Endothelial cell of umbilical vein (primary cell): ENCODE data around the gene RXFP3. TPM values are rescaled to one million over a fixed set of nuclear protein-coding genes. Genes with fewer than 3 reads are reported as not detected.

Source experiments
- BruUV-seq: library from RNA; stranded (reverse); fragments of 400-500 nt; replicated peaks from 2 replicates; lab custom pipeline; 2021; lab: Mats Ljungman, UMichigan
- CTCF ChIA-PET: fragments of 300-600, 350-600 bp; sonication (Branson Sonifier 250); formaldehyde crosslinking; loops from one replicate; lab custom pipeline; 2021; ENCODE audit warnings: antibody characterized with exemption, inconsistent platforms; lab: Charles Lee
- POLR2A ChIA-PET: fragments of 300-600, 350-600 bp; sonication (Branson Sonifier 250); formaldehyde crosslinking; loops from one replicate; lab custom pipeline; 2021; ENCODE audit warnings: antibody characterized with exemption, inconsistent platforms; lab: Charles Lee
- DNase-seq: peaks from one replicate; pipeline ENCODE4 v3.0.0-alpha.2; 2011; ENCODE audit warnings: low read depth, low spot score
- FAIRE-seq: peaks from 2 replicates; lab custom pipeline; 2011; peaks lifted over from hg19 to GRCh38; lab: Jason Lieb, UNC
- H2AFZ ChIP-seq: 2 replicates; pipeline ENCODE4 v1.6.0; 2012; ENCODE audit warnings: low read depth, low read length, control low read depth, inconsistent platforms
- H3K27ac ChIP-seq: 2 replicates; pipeline ENCODE4 v1.5.1; 2011; ENCODE audit warnings: low read depth, mild to moderate bottlenecking, control low read depth, low read length, moderate library complexity; ENCODE audit not compliant: insufficient read depth
- H3K27me3 ChIP-seq, 2 experiments: 2 replicates each; pipeline versions ENCODE4 v1.6.0 to v1.6.1; 2011; ENCODE audit warnings: low read length in 2 of 2, mixed read lengths in 1 of 2; ENCODE audit not compliant: control insufficient read depth in 2 of 2, insufficient read depth in 2 of 2
- H3K36me3 ChIP-seq, 2 experiments: 2 replicates in 1 of 2; 3 replicates in 1 of 2; pipeline ENCODE4 v1.5.1; 2011; ENCODE audit warnings: low read length in 2 of 2, mild to moderate bottlenecking in 1 of 2, moderate library complexity in 1 of 2; ENCODE audit not compliant: control insufficient read depth in 2 of 2, insufficient read depth in 2 of 2; ENCODE audit errors: extremely low read depth in 1 of 2
- H3K4me1 ChIP-seq: 3 replicates; pipeline ENCODE4 v1.5.1; 2011; ENCODE audit warnings: mild to moderate bottlenecking, low read length; ENCODE audit not compliant: control insufficient read depth, insufficient read depth; ENCODE audit errors: extremely low read depth
- H3K4me2 ChIP-seq: 2 replicates; pipeline ENCODE4 v1.6.1; 2011; ENCODE audit warnings: low read length, control low read depth, mixed read lengths; ENCODE audit not compliant: insufficient read depth
- H3K4me3 ChIP-seq, 3 experiments: fragments of 200-600 bp in 1 of 3; sonication (generic), shearing (Covaris generic) in 1 of 3; replicated peaks in 1 of 3; 2 replicates each; pipeline ENCODE4 v1.5.1; 2011 to 2016; ENCODE audit warnings: control low read depth in 3 of 3, low read length in 3 of 3, mild to moderate bottlenecking in 2 of 3, inconsistent platforms in 1 of 3, low read depth in 1 of 3, moderate library complexity in 1 of 3; ENCODE audit not compliant: insufficient read depth in 1 of 3
- H3K79me2 ChIP-seq: 2 replicates; pipeline ENCODE4 v1.6.0; 2012; ENCODE audit warnings: low read length, inconsistent platforms; ENCODE audit not compliant: control insufficient read depth, insufficient read depth
- H3K9ac ChIP-seq: replicated peaks from 2 replicates; pipeline ENCODE3; 2011; ENCODE audit warnings: low read length, control low read depth; ENCODE audit not compliant: insufficient read depth; ENCODE audit errors: extremely low read depth
- H3K9me1 ChIP-seq: replicated peaks from 3 replicates; pipeline ENCODE4 v1.6.0; 2011; ENCODE audit warnings: mild to moderate bottlenecking, low read length; ENCODE audit not compliant: control insufficient read depth, insufficient read depth; ENCODE audit errors: extremely low read depth
- H3K9me3 ChIP-seq: replicated peaks from 2 replicates; pipeline ENCODE4 v1.5.1; 2012; ENCODE audit warnings: low read length, inconsistent platforms; ENCODE audit not compliant: control insufficient read depth, insufficient read depth
- H4K20me1 ChIP-seq: replicated peaks from 2 replicates; pipeline ENCODE3; 2011; ENCODE audit warnings: mild to moderate bottlenecking, low read length; ENCODE audit not compliant: control insufficient read depth, insufficient read depth; ENCODE audit errors: extremely low read depth
- EZH2 ChIP-seq: IDR thresholded peaks from 2 replicates; pipeline ENCODE4 v1.6.1; 2012; ENCODE audit warnings: borderline replicate concordance, low read depth, mild to moderate bottlenecking, moderate library complexity, low read length, inconsistent platforms; ENCODE audit not compliant: severe bottlenecking
- FOS ChIP-seq: IDR thresholded peaks from 2 replicates; pipeline ENCODE4 v1.6.1; 2011; ENCODE audit warnings: mild to moderate bottlenecking, low read length, moderate library complexity, borderline replicate concordance; ENCODE audit not compliant: insufficient read depth
- GATA2 ChIP-seq: IDR thresholded peaks from 2 replicates; pipeline ENCODE4 v1.7.0; 2011; ENCODE audit warnings: low read depth, mild to moderate bottlenecking, moderate library complexity, mixed read lengths, low read length; ENCODE audit not compliant: insufficient read length, insufficient read depth
- JUN ChIP-seq: IDR thresholded peaks from 2 replicates; pipeline ENCODE4 v1.6.1; 2011; ENCODE audit warnings: borderline replicate concordance, low read depth; ENCODE audit not compliant: insufficient read length, insufficient read depth
- POLR2A ChIP-seq: IDR thresholded peaks from 2 replicates; pipeline ENCODE4 v1.6.1; 2012; ENCODE audit warnings: low read depth, mild to moderate bottlenecking, control low read depth, low read length
- POLR2AphosphoS5 ChIP-seq: IDR thresholded peaks from 2 replicates; pipeline ENCODE4 v1.6.1; 2012; ENCODE audit warnings: low read depth, mild to moderate bottlenecking, control low read depth, low read length, moderate library complexity; ENCODE audit not compliant: insufficient read depth
- dilution Hi-C: fragments of 300-500 bp; cut with MboI; formaldehyde crosslinking; loops from one replicate; pipeline ENCODE4 v1.15.0; 2019; ENCODE audit warnings: low sequenced_read_pairs; ENCODE audit not compliant: extremely low pct_ligation_motif_present
- intact Hi-C: fragments of 100-400 bp; cut with micrococcal nuclease; formaldehyde crosslinking; loops from one replicate; pipeline ENCODE4 v1.10.0; 2022
- polyA plus RNA-seq, 4 experiments: library from polyadenylated mRNA; depleted of rRNA in 3 of 4; stranded (reverse) in 3 of 4; unstranded in 1 of 4; fragments of >200 nt; gene quantifications; 2 replicates each; pipeline versions ENCODE4 v1.2.1 to v1.2.3, GENCODE V29; 2011 to 2012; ENCODE audit warnings: missing spikeins in 1 of 4
- total RNA-seq: library from RNA; stranded (reverse); gene quantifications from 2 replicates; pipeline ENCODE4 v1.2.3, GENCODE V29; 2021
- TF ChIP-seq, protein P1 (sequence below), 2 donors: IDR thresholded peaks; 1 replicate in 1 of 2; 2 replicates in 1 of 2; pipeline ENCODE4 v1.5.1; 2011; ENCODE audit warnings: low read length in 2 of 2, mild to moderate bottlenecking in 2 of 2, moderate library complexity in 2 of 2, control low read depth in 1 of 2, inconsistent platforms in 1 of 2, low read depth in 1 of 2; ENCODE audit not compliant: insufficient read depth in 1 of 2; ENCODE audit errors: extremely low read depth in 1 of 2

The RXFP3 gene
- total and polyA plus RNA-seq, 2 donors (not counting 3 experiments of a cell fraction or from before 2014, with no cell fraction given) = not detected

DNA sequence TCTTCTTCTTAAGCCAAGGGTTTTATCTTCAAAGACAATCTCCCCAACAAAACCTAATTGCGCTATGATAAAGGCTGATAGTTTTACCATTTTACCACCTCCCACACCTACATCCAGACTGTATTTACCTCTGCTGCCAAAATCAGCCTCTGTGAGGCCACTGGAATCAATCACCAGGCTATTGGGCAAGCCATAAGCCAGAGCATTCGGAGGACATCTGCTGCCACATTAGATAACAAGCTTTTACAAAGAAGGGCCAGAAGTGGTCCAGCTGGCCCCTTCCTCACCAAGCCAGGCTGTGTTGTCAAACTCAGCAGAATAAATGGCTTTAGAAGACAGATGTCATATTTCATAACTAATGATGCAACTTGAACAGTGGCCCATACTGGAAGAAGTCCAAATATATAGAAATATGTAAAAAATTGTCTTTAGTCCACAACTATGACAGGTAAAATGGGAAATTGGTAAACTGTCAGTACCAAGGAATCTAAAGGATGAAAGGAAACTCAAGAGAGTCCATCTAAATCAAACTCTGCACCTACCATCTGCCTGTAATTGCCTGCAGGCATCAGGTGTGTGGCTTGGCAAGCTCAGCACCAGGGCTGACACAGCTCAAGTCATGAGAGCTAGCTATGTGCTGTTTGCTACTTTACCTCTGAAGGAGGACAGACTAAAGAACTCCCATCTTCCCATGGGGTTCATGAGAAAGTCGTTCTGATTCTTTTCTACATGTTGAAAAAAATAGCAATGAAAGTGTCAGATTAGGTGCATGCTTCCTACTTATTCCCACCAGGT, 32.2 kb downstream of the RXFP3 start:
- no peaks in the 10 kb centered on the region for H3K79me2 ChIP-seq
- BruUV-seq = no TSS peak
- no peak for DNase-seq
- no peaks in the 10 kb centered on the region for H3K9me1 ChIP-seq
- H3K36me3 ChIP-seq = no peaks in the 10 kb centered on the region
- H3K27me3 ChIP-seq = peaks cover under 1 to 1% of the 10 kb centered on the region in 2 experiments
- H3K4me1 ChIP-seq = no peaks in the 10 kb centered on the region
- no peak overlapping the region for H3K4me3 ChIP-seq
- TF ChIP-seq, protein P1, sequence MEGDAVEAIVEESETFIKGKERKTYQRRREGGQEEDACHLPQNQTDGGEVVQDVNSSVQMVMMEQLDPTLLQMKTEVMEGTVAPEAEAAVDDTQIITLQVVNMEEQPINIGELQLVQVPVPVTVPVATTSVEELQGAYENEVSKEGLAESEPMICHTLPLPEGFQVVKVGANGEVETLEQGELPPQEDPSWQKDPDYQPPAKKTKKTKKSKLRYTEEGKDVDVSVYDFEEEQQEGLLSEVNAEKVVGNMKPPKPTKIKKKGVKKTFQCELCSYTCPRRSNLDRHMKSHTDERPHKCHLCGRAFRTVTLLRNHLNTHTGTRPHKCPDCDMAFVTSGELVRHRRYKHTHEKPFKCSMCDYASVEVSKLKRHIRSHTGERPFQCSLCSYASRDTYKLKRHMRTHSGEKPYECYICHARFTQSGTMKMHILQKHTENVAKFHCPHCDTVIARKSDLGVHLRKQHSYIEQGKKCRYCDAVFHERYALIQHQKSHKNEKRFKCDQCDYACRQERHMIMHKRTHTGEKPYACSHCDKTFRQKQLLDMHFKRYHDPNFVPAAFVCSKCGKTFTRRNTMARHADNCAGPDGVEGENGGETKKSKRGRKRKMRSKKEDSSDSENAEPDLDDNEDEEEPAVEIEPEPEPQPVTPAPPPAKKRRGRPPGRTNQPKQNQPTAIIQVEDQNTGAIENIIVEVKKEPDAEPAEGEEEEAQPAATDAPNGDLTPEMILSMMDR (IDR thresholded peaks at IDR 0.05; ENCODE audit: extremely low read depth in 1 of 2, insufficient read depth in 1 of 2, low read depth in 1 of 2, low read length in 2 of 2) = no peak
- TF ChIP-seq POLR2A (no peak), POLR2AphosphoS5 (no peak), GATA2 (no peak), EZH2 (no peak), FOS (no peak), JUN (no peak)
- no peak for FAIRE-seq
- no peak overlapping the region for H3K9ac ChIP-seq
- no peak overlapping the region for H2AFZ ChIP-seq
- H3K27ac ChIP-seq = no peak overlapping the region
- H3K4me2 ChIP-seq = no peak overlapping the region
- ChIA-PET CTCF (interaction anchor here (1.5 to 7.0 kb wide), 5 partner anchors 12 to 533 kb away, joined by 5 to 177 read pairs (median 48); no protein-coding TSS in a partner anchor), POLR2A (no interaction called here)
- intact Hi-C loops (no loop called here), dilution Hi-C loops (no loop called here)
- H3K9me3 ChIP-seq = no peaks in the 10 kb centered on the region
- no peaks in the 10 kb centered on the region for H4K20me1 ChIP-seq
